Urothelium cell line (cell line): ENCODE results near the gene GSTM4.

ENCODE experiments used
- DNase-seq: peaks from one replicate; pipeline ENCODE4 v3.0.0; 2011; ENCODE audit warnings: low spot score, mixed read lengths
- FAIRE-seq: peaks from 2 replicates; lab custom pipeline; 2011; peaks lifted over from hg19 to GRCh38; lab: Jason Lieb, UNC

GSTM4 gene

GRCh38 chr1:109655615-109656519 is at the start of gene GSTM4:
TSS of gene GSTM4 (plus strand) at chr1:109656099. CDS start at chr1:109656390, 291 bp downstream.
- peak; percentile 93 for DNase-seq

DNA sequence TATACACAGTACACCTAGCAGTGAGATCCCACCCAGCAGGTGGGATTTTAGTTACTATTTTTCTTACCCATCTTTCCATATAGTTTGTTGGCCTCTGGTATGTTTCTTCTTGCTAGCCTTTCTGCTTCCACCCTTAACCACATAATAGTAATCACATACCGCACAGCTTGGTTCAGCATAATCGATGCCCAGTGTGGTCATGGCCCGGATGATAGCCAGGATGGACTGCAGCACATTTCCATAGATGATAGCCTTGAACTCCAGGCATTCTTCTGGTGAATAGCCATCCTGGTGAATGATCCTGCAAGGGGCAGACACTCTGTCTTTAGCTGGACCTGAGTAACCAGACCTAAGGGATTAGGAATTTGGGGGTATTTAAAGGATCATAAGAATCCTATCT is 46.0 kb upstream of the GSTM4 start:
- no peak for DNase-seq
- no peak for FAIRE-seq

More at GRCh38 chr1:109655615-109656519, at the start of gene GSTM4:
- FAIRE-seq = peak; percentile 44

GRCh38 chr1:109610609-109611307 is 45.1 kb upstream of the GSTM4 start:
- FAIRE-seq (no peak), DNase-seq (no peak)

DNA sequence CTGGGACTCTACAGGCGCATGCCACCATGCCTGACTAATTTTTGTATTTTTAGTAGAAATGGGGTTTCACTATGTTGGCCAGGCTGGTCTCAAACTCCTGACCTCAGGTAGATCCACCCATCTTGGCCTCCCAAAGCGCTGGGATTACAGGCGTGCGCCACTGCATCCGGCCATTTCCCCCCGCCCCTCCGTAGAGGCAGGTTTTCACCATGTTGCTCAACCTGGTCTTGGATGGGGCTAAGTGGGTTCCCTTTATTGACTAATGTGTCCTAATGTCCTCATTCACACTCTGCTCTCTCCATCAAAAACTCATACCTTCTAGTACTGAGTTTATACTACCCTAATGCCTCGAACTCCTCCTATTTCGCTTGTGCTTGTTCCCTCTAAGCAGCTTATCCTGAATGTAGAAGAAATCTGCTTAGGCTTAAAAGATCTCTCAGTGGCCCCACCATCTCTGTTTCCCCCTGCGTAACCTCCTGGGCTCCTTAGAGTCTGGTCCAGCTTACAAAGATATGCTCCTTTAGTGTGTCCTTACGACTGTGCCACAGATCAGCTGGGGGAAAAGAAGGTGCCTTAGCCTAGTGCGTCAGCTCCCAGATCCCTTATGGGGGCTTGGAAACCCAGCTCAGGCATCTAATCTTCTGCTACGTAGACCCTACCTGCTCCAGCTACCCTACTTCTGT is 44.5 kb upstream of the GSTM4 start:
- no peak for FAIRE-seq
- no peak for DNase-seq

GRCh38 chr1:109613361-109614147 is 42.3 kb upstream of the GSTM4 start:
- no peak for FAIRE-seq
- DNase-seq = no peak

GRCh38 chr1:109615879-109616278 is 40.0 kb upstream of the GSTM4 start:
- no peak for DNase-seq
- FAIRE-seq = no peak

GRCh38 chr1:109616391-109616790 is 39.5 kb upstream of the GSTM4 start:
- DNase-seq = no peak
- FAIRE-seq = no peak

DNA sequence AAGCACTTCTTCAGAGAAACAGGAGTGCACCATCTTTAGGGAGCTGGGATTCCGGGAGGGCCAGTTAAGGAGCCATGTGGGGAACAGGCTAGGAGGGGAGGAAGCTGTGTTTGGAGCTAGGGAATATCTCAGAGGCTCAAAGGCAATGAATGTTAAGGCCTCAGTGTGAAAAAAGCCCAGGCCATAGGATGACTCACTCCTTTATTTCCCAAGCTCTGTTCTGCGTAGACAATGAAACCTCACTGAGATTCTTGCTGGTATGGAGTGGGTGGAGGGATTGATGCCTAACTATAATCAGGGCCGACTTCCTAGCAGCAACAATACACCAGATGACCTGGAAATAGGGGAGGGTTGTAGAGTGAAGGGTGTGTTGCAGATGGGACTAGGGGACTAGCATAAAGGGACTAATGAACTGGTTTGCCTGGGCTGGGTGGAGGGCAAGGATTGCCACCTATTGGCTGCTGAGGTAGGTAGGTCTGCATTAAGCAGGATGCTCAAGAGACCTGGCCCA is 38.6 kb upstream of the GSTM4 start:
- DNase-seq (peak; percentile 77), FAIRE-seq (no peak)

GRCh38 chr1:109618661-109619575 is 37.0 kb upstream of the GSTM4 start:
- DNase-seq (peak; percentile 37), FAIRE-seq (no peak)

DNA sequence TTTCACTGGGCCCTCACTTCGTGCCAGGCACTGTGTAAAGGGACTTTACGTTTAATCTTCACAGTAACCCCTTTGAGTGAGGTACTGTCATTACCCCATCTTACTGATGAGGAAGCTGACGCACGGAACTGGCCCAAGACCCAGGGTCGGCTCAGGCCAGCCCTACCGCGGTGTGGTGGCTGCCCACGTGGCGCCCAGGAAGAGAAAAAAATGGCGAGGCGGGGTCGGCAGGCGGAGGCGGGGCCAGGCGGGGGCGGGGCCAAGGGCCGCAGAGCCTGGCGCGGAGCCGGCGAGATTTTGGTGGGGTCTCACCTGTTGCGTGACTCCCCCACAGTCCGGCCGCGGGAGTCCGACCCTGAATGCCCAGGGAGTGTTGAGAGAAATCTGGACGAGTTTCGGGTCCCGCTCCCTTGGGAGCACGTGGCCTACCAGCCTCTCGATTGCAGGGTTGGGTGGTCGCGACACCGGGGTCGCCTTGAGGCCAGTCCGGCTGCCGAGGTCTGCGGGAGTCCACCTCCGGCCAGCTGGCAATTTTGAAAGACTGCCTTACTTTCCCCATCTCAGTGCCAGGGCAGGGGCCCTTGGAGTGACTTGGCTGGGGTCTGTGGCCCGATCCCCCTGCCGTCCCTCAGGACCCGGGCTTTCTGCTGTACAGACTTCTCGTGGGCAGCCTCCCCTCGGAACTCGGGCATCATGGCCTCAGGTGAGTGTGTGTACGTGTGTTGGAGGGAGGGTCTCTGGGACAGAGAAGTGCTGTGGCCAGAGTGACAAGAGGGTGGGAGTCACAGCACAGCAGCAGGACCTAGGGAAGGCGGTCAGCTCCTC is 36.1 kb upstream of the GSTM4 start, which contains the start of the genes AMPD2 and GNAT2:
TSS of gene AMPD2 (plus strand) at position 262 of the 825 bp plus-strand sequence. CDS start 1,339 bp downstream, outside the sequence.
TSS of gene GNAT2 (minus strand) at position 41 of the 825 bp plus-strand sequence. CDS start 6,746 bp downstream, outside the sequence.
- no peak for FAIRE-seq

GRCh38 chr1:109620401-109620791 is 35.5 kb upstream of the GSTM4 start:
- FAIRE-seq (no peak), DNase-seq (peak; percentile 73)

More for the DNA sequence above, 36.1 kb upstream of the GSTM4 start, which contains the start of the genes AMPD2 and GNAT2:
- DNase-seq = peak; percentile 93

DNA sequence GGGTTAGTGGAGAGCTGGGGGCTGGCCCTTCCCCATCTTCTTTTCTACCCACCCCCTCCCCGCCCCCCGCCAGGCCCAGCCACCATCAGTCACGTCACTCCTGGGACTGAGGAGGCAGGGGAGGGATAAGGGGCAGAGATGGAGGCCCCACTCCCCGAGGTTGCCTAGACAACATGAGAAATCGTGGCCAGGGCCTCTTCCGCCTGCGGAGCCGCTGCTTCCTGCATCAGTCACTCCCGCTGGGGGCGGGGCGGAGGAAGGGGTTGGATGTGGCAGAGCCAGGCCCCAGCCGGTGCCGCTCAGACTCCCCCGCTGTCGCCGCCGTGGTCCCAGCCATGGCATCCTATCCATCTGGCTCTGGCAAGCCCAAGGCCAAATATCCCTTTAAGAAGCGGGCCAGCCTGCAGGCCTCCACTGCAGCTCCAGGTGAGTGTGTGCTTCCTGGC is 35.0 kb upstream of the GSTM4 start:
- DNase-seq (peak; percentile 98), FAIRE-seq (peak; percentile 74)

DNA sequence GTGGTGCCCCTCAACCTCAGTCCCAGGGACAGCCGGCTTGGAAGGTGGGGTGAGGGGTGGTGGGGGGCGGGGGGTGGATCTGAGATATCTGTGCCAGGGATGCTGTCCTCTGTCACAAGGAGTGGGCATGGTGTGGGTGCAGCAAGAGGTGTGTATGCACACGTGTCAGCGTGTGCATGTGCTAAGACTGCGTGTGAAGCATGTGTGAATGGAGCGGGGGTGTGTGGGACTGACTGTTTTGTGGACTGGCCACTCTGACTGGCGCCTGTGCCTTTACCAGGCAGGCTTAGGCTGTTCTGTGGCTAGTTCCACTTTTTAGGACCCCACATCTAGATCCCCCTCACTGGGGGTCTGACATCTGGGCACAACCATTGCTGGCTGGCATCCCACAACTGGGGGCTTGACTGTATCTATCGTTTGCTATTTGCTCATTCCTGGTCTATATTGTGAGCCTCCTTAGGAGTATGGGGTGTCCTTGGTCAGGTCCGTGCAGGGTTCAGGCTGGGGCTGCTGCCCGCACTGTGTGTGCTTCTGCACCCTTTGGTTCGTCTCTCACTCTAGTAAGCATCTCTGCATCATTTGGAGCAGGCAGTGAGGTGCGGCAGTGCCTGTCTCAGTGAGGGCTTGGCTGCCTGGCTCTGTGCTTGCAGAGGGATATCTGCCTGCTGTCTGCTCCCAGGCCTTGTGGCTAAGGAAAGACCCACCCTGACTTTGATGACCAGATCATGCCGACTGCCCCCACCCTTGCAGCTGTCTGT is 34.3 kb upstream of the GSTM4 start:
- DNase-seq = no peak
- FAIRE-seq = no peak

DNA sequence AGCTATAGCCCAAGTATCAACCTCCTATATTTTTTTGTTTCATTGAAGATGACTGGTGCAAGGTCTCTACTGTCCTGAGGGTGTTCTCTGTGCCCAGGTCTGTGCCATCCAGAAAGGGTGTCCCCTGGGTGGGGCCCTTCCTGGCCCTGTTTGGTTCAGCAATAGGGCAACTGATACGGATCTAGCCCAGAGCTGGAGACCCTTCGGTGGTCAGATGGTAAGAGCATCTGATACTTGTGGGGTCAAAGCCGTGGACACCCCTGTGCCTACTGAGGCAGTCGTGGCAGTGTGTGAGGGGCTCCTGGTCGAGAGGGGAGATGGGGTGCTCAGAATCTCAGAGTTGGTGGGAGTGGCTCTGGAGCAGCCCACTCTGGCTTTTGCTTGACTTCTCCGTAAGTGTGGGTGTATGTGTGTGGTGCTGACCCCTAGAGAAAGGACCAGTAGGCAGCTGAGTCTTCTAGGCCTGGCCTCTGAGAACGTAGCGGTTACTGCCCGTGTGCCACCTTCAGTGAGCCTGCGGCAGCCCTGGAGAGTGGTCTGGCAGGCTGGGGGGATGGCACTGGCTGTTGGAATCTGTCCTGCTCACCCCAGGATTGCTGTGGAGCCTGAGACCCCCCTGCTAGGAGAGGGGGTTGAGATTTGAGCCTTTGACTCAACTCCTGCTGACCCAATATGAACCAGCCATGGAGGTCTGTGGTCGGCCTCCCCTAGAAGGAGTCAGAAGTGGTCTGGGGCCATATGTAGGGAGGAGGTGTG is 33.6 kb upstream of the GSTM4 start:
- FAIRE-seq (no peak), DNase-seq (no peak)

- no peak for DNase-seq
- FAIRE-seq = no peak
Observed at GRCh38 chr1:109622895-109623294, 33.0 kb upstream of the GSTM4 start.

DNA sequence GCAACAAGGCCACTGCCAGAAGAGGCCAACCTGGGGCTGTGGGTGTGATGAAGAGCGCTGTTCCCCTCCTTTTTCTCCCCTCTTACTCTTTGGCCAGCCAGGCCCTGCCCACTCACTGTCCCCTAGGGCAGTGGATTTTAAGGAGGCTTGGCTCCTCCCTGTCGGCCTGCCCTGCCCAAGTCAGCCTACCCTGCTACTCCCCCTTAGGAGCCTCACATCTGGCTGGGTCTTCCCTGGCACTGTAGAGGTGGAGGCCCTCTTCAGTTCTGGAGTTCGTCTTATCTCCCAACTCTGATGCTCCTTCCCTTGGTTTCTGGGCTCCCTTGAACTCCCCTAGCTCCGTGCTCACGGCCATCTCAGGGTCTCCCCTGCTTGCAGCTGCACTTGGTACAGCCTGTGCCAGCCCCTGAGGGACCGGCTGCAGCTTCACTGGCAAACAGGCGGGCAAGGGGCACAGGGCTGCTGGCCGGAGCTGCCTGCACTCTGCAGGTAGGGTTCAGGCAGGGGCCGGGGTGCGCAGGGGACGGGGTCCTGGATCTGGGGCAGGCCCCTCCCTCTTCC is 32.2 kb upstream of the GSTM4 start:
- no peak for FAIRE-seq
- no peak for DNase-seq
